HUES6 (cell line): ENCODE data around the gene PCYT2.

Experiments used
- H3K27ac ChIP-seq: 2 replicates; pipeline ENCODE4 v1.7.0; 2013; ENCODE audit warnings: low read depth, mild to moderate bottlenecking, low read length, inconsistent platforms
- H3K27me3 ChIP-seq: 2 replicates; pipeline ENCODE4 v1.6.1; 2013; ENCODE audit warnings: low read length; ENCODE audit not compliant: control insufficient read depth, insufficient read depth
- H3K36me3 ChIP-seq: 2 replicates; pipeline ENCODE4 v1.6.1; 2013; ENCODE audit warnings: low read length; ENCODE audit not compliant: control insufficient read depth, insufficient read depth
- H3K4me1 ChIP-seq: 2 replicates; pipeline ENCODE4 v1.6.1; 2013; ENCODE audit warnings: low read length; ENCODE audit not compliant: control insufficient read depth, insufficient read depth
- H3K4me3 ChIP-seq: 2 replicates; pipeline ENCODE4 v1.5.1; 2013; ENCODE audit warnings: low read depth, low read length
- H3K9ac ChIP-seq: one replicate; pipeline ENCODE4 v1.6.1; 2013; ENCODE audit warnings: mild to moderate bottlenecking, low read length
- H3K9me3 ChIP-seq: 2 replicates; pipeline ENCODE4 v1.6.1; 2013; ENCODE audit warnings: low read depth, low read length; ENCODE audit not compliant: control insufficient read depth, insufficient read depth

PCYT2 gene

GRCh38 chr17:81940538-81941483 lies 29.6 kb upstream of the PCYT2 start:
- Histone ChIP-seq H3K9ac (no peak overlapping the region), H3K27me3 (peaks cover 22% of the 10 kb centered on the region; the same call in 1 of the 2 replicates)

GRCh38 chr17:81939881-81940385 lies 28.7 kb upstream of the PCYT2 start:
- Histone ChIP-seq H3K9ac (no peak overlapping the region), H3K4me3 (no peak overlapping the region), H3K9me3 (no peaks in the 10 kb centered on the region), H3K4me1 (peaks cover 12% of the 10 kb centered on the region; the same call in 1 of the 2 replicates), H3K36me3 (peaks cover 8% of the 10 kb centered on the region), H3K27me3 (peaks cover 22% of the 10 kb centered on the region; the same call in 1 of the 2 replicates), H3K27ac (no peak overlapping the region)

More at GRCh38 chr17:81940538-81941483, 29.6 kb upstream of the PCYT2 start:
- no peaks in the 10 kb centered on the region for H3K9me3 ChIP-seq
- H3K27ac ChIP-seq: no peak overlapping the region
- no peaks in the 10 kb centered on the region for H3K36me3 ChIP-seq
- peaks cover 12% of the 10 kb centered on the region; the same call in 1 of the 2 replicates for H3K4me1 ChIP-seq
- no peak overlapping the region for H3K4me3 ChIP-seq

- no peaks in the 10 kb centered on the region for H3K9me3 ChIP-seq
- H3K9ac ChIP-seq: no peak overlapping the region
- peaks cover 12% of the 10 kb centered on the region; the same call in 1 of the 2 replicates for H3K4me1 ChIP-seq
- H3K4me3 ChIP-seq: no peak overlapping the region
- peaks cover 22% of the 10 kb centered on the region; the same call in 1 of the 2 replicates for H3K27me3 ChIP-seq
- H3K36me3 ChIP-seq: peaks cover 15% of the 10 kb centered on the region
- no peak overlapping the region for H3K27ac ChIP-seq
Measured at GRCh38 chr17:81939218-81939617, 28.0 kb upstream of the PCYT2 start.

- Histone ChIP-seq H3K36me3 (peaks cover 34% of the 10 kb centered on the region), H3K9ac (no peak overlapping the region), H3K27ac (no peak overlapping the region)
Measured at GRCh38 chr17:81935709-81936084, 24.5 kb upstream of the PCYT2 start.

GRCh38 chr17:81934850-81935708 lies 23.9 kb upstream of the PCYT2 start:
- Histone ChIP-seq H3K4me1 (0 out of 2 replicates have a peak, but pooled peaks cover 3% of the 10 kb centered on the region), H3K9me3 (no peaks in the 10 kb centered on the region), H3K27ac (no peak overlapping the region), H3K9ac (no peak overlapping the region), H3K4me3 (no peak overlapping the region; the same call in 1 of the 2 replicates), H3K36me3 (peaks cover 34% of the 10 kb centered on the region), H3K27me3 (peaks cover 12% of the 10 kb centered on the region; the same call in 1 of the 2 replicates)

More at GRCh38 chr17:81935709-81936084, 24.5 kb upstream of the PCYT2 start:
- H3K9me3 ChIP-seq: no peaks in the 10 kb centered on the region
- peak overlapping the region; percentile 41 for H3K4me3 ChIP-seq
- H3K4me1 ChIP-seq: 0 out of 2 replicates have a peak, but pooled peaks cover 3% of the 10 kb centered on the region
- H3K27me3 ChIP-seq: peaks cover 17% of the 10 kb centered on the region; the same call in 1 of the 2 replicates

GRCh38 chr17:81934098-81934757 lies 23.0 kb upstream of the PCYT2 start:
- Histone ChIP-seq H3K4me1 (0 out of 2 replicates have a peak, but pooled peaks cover 3% of the 10 kb centered on the region), H3K4me3 (no peak overlapping the region), H3K9ac (no peak overlapping the region), H3K27ac (no peak overlapping the region), H3K27me3 (peaks cover 8% of the 10 kb centered on the region; the same call in 1 of the 2 replicates), H3K36me3 (peaks cover 34% of the 10 kb centered on the region), H3K9me3 (no peaks in the 10 kb centered on the region)

GRCh38 chr17:81933178-81933699 lies 22.0 kb upstream of the PCYT2 start:
- H3K27me3 ChIP-seq: peaks cover 14% of the 10 kb centered on the region
- peaks cover 13% of the 10 kb centered on the region for H3K4me1 ChIP-seq
- H3K9me3 ChIP-seq: no peaks in the 10 kb centered on the region
- H3K9ac ChIP-seq: no peak overlapping the region
- H3K36me3 ChIP-seq: peaks cover 34% of the 10 kb centered on the region
- no peak overlapping the region for H3K27ac ChIP-seq
- no peak overlapping the region for H3K4me3 ChIP-seq

- no peak overlapping the region for H3K27ac ChIP-seq
- peaks cover 13% of the 10 kb centered on the region for H3K4me1 ChIP-seq
- no peak overlapping the region for H3K9ac ChIP-seq
- H3K9me3 ChIP-seq: no peaks in the 10 kb centered on the region
- no peak overlapping the region for H3K4me3 ChIP-seq
- H3K27me3 ChIP-seq: peaks cover 10% of the 10 kb centered on the region
- peaks cover 34% of the 10 kb centered on the region for H3K36me3 ChIP-seq
Measured at GRCh38 chr17:81932333-81932983, 21.3 kb upstream of the PCYT2 start.

GRCh38 chr17:81931557-81932332 lies 20.5 kb upstream of the PCYT2 start:
- peaks cover 34% of the 10 kb centered on the region for H3K36me3 ChIP-seq
- peaks cover 13% of the 10 kb centered on the region for H3K4me1 ChIP-seq
- no peak overlapping the region for H3K9ac ChIP-seq
- no peaks in the 10 kb centered on the region for H3K9me3 ChIP-seq
- H3K27me3 ChIP-seq: peaks cover 10% of the 10 kb centered on the region
- no peak overlapping the region for H3K4me3 ChIP-seq
- H3K27ac ChIP-seq: no peak overlapping the region
